ENCODE results near the gene CBX2. TPM values are rescaled to one million over a fixed set of nuclear protein-coding genes. Genes with fewer than 3 reads are reported as not detected.

The CBX2 gene
- total RNA-seq, 1 donor, result 0.63 TPM

DNA sequence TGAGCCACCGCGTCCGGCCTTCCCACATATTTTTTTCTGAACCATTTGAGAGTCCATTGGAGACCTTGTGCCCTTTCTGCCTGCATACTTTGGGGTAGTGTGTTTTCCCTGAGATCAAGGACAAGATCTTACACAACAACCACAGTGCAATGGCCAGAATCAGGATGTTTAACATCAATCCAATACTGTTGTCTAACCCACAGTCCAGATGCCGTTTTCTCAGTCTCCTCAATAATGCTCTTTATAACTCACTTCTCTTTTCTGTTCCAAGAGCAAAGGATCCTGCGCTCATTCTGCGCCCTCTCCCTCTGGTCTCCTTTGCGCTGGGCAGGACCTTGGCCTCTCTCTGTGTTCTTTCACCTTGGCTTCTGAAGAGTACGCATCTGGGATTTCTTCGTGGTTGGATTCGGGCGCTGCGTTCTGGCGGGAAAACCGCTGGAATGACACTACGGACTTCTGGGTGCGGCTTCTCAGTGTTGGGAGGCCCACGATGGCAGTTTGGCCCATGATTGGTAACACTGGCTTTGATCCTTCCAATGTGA lies 44.7 kb downstream of the CBX2 start:
- H3K4me3 ChIP-seq (ENCODE audit: low read depth, low read length), result no peak overlapping the region
- TF ChIP-seq, protein P1, sequence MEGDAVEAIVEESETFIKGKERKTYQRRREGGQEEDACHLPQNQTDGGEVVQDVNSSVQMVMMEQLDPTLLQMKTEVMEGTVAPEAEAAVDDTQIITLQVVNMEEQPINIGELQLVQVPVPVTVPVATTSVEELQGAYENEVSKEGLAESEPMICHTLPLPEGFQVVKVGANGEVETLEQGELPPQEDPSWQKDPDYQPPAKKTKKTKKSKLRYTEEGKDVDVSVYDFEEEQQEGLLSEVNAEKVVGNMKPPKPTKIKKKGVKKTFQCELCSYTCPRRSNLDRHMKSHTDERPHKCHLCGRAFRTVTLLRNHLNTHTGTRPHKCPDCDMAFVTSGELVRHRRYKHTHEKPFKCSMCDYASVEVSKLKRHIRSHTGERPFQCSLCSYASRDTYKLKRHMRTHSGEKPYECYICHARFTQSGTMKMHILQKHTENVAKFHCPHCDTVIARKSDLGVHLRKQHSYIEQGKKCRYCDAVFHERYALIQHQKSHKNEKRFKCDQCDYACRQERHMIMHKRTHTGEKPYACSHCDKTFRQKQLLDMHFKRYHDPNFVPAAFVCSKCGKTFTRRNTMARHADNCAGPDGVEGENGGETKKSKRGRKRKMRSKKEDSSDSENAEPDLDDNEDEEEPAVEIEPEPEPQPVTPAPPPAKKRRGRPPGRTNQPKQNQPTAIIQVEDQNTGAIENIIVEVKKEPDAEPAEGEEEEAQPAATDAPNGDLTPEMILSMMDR (IDR thresholded peaks at IDR 0.05; ENCODE audit: insufficient read depth, low read length), result no peak
- no peak for DNase-seq (ENCODE audit: low read depth)

DNA sequence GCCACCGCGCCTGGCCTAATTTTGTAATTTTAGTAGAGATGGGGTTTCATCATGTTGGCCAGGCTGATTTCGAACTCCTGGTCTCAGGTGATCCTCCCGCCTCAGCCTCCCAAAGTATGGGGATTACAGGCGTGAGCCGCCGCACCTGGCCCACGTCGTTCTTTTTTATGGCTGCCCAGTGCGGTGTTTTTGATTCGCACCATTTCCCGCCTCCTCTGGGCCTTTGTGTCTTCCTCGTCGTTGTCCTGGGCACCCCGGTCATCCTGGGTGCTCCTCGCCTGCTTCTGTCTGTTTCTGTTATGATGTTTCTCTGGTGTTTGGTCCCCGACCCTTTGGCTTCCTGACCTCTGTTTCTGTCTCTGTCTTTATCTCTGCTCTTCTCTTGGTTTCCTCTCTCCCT lies 46.3 kb downstream of the CBX2 start:
- DNase-seq (ENCODE audit: low read depth), result no peak
- no peak overlapping the region for H3K4me3 ChIP-seq (ENCODE audit: low read depth, low read length)
- TF ChIP-seq, protein P1 (IDR thresholded peaks at IDR 0.05; ENCODE audit: insufficient read depth, low read length), result no peak

DNA sequence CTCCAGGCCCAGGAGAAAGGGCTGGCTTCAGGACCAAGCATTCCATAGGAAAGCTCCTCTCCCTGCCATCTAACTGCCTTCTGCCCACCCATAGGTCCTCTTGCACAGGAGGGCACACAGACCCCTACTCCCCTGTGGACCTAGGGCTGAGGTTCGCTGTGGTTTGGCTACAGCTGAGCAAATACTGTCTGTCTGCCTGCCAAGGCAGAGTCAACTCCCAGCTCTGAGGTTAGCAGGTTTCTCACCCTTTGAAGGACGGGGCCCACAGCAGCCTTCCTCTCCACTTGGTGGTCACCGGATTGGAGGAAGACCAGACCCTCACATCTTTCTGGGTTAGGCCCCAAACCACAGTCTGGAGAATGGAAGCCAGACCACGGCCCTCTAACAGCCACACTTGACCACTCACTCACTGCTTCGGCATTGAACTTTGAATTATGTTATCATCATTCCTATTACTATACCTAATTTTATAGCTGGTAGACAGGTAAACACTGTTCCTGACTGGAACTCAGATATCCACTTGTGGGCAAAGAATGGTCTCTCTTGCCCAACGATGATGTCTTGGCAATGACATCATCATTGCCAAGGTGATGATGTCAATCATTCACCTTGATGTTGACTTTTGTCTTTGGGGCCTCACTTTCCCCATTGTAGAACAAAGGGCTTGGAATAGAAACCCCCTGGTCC lies 47.1 kb downstream of the CBX2 start:
- TF ChIP-seq, protein P1 (IDR thresholded peaks at IDR 0.05; ENCODE audit: insufficient read depth, low read length), result no peak
- no peak for DNase-seq (ENCODE audit: low read depth)
- H3K4me3 ChIP-seq (ENCODE audit: low read depth, low read length), result no peak overlapping the region

DNA sequence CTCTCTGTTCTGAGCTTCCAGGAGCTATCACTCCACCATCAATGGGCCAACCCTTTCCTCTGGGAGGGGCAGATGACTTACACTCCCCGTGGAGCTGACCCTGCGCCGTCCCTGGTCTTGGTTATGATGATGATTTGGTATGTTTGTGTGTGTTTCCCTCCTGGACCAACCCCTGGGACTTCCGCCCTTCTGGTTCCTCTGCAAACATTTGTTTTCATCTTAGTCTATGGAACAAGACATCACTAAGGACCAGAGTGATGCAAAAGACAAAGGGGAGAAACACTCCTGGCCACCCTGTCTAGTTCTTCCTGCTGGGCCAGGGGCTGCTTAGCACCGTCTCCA lies 47.6 kb downstream of the CBX2 start:
- TF ChIP-seq, protein P1 (IDR thresholded peaks at IDR 0.05; ENCODE audit: insufficient read depth, low read length), result no peak
- no peak for DNase-seq (ENCODE audit: low read depth)

DNA sequence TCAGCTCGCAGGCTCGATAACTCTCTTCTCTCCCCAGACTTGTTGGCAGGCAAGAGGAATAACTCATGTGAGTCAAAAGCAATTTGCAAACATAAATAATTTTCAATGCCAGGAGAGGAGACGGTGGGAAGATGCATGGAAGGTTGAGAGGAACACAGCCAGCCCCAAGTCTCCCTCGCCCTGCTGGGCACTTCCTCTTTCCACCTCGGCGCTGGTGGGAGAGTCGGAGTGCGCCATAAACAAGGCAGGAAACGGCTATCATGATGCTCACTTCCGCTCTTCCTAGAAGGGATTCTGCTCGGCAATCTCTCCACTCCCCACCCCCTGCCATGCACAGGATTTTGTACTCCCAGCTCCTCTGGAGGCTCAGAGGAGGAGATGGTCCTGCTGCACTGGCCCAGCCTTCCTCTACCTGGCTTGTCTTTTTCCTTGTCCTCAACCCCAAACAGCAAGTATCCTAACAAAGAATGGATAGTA lies 48.3 kb downstream of the CBX2 start:
- no peak for DNase-seq (ENCODE audit: low read depth)
- H3K4me3 ChIP-seq (ENCODE audit: low read depth, low read length), result no peak overlapping the region
- TF ChIP-seq, protein P1 (IDR thresholded peaks at IDR 0.05; ENCODE audit: insufficient read depth, low read length), result no peak

More for the DNA sequence above, 47.6 kb downstream of the CBX2 start:
- no peak overlapping the region for H3K4me3 ChIP-seq (ENCODE audit: low read depth, low read length)

DNA sequence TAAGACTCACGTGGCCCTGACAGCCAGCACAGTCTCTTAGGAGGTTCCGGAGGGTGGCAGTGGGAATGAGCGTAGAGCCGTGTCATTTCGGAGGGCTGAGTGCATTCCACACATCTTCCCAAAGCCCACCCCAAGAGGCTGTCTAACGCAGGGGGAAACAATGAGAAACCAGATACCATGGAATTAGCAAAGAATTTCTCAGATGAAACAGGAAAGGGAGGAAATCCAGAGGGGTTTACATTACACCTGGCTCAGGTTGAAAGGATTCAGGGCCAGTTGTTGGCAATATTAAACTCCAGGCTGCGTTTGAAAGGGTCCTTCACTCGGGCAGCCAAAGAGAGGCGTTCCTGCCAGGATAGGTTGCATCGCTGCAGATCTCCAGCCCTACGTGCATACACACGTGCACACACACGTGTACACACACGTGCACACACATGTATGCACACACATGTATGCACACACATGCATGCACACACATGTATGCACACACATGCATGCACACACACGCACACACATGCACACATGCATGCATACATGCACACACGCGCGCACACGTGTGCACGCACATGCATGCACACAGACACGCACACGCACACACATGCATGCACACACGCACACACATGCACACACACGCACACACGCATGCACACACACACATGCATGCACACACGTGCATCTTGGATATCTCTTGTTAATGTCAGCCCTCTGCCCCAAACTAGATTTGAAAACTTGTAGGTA lies 49.1 kb downstream of the CBX2 start:
- H3K4me3 ChIP-seq (ENCODE audit: low read depth, low read length), result no peak overlapping the region
- TF ChIP-seq, protein P1 (IDR thresholded peaks at IDR 0.05; ENCODE audit: insufficient read depth, low read length), result no peak
- no peak for DNase-seq (ENCODE audit: low read depth)
